Panc1 (cell line): ENCODE results near the gene MTOR. TPM values are rescaled to one million over a fixed set of nuclear protein-coding genes. Genes with fewer than 3 reads are reported as not detected.

Experiments used
- ATAC-seq: fragments of 200-7000 bp; cut with Tn5 transposase; 2 replicates; pipeline ENCODE4 v1.9.1; 2020; ENCODE audit warnings: mild to moderate bottlenecking, moderate library complexity
- BruUV-seq: library from RNA; stranded (reverse); fragments of 400-500 nt; replicated peaks from 2 replicates; lab custom pipeline; 2021; lab: Mats Ljungman, UMichigan
- CTCF ChIA-PET: fragments of 300-600 bp; sonication (Branson Sonifier 250); formaldehyde crosslinking; loops from one replicate; lab custom pipeline; 2022; ENCODE audit warnings: antibody characterized with exemption; lab: Charles Lee
- POLR2A ChIA-PET: fragments of 300-600 bp; sonication (Branson Sonifier 250); formaldehyde crosslinking; loops from one replicate; lab custom pipeline; 2022; ENCODE audit warnings: antibody characterized with exemption; lab: Charles Lee
- DNase-seq: peaks from one replicate; pipeline ENCODE4 v3.0.0-alpha.2; 2010; ENCODE audit warnings: low read depth, low spot score
- H3K27ac ChIP-seq: 2 replicates; pipeline ENCODE4 v1.5.1; 2011; ENCODE audit warnings: mild to moderate bottlenecking, low read length, inconsistent platforms
- H3K27me3 ChIP-seq: fragments of 200-500 bp; sonication (Bioruptor generic); 2 replicates; pipeline ENCODE4 v1.6.0; 2014; ENCODE audit warnings: low read length, inconsistent platforms; ENCODE audit not compliant: control insufficient read depth, insufficient read depth
- H3K36me3 ChIP-seq: fragments of 200-500 bp; sonication (Bioruptor generic); 2 replicates; pipeline ENCODE4 v1.5.1; 2014; ENCODE audit warnings: inconsistent platforms, mild to moderate bottlenecking, low read length, moderate library complexity; ENCODE audit not compliant: control insufficient read depth, insufficient read depth
- H3K4me1 ChIP-seq: 2 replicates; pipeline ENCODE4 v1.5.1; 2011; ENCODE audit warnings: inconsistent platforms, mild to moderate bottlenecking, low read length, moderate library complexity; ENCODE audit not compliant: control insufficient read depth, insufficient read depth
- H3K4me3 ChIP-seq, 2 experiments: 2 replicates each; pipeline ENCODE4 v1.5.1; 2011 to 2012; ENCODE audit warnings: low read depth in 2 of 2, low read length in 2 of 2, mild to moderate bottlenecking in 2 of 2, inconsistent platforms in 1 of 2, moderate library complexity in 1 of 2
- H3K9me3 ChIP-seq: fragments of 200-500 bp; sonication (Bioruptor generic); 2 replicates; pipeline ENCODE4 v1.5.1; 2014; ENCODE audit warnings: low read depth, mild to moderate bottlenecking, inconsistent platforms, low read length, moderate library complexity; ENCODE audit not compliant: control insufficient read depth, insufficient read depth
- POLR2AphosphoS5 ChIP-seq: IDR thresholded peaks from 2 replicates; pipeline ENCODE4 v1.6.1; 2012; ENCODE audit warnings: mild to moderate bottlenecking, low read depth, low read length, moderate library complexity
- SIN3A ChIP-seq: IDR thresholded peaks from 2 replicates; pipeline ENCODE4 v1.6.1; 2012; ENCODE audit warnings: low read depth, mild to moderate bottlenecking, low read length, moderate library complexity, borderline replicate concordance; ENCODE audit not compliant: insufficient read depth
- TCF7L2 ChIP-seq: IDR thresholded peaks from 2 replicates; pipeline ENCODE4 v1.6.1; 2011; ENCODE audit warnings: mild to moderate bottlenecking, low read depth, low read length, inconsistent platforms
- in situ Hi-C: cut with HindIII; loops from 2 replicates; pipeline ENCODE4 v1.10.0; 2016; ENCODE audit warnings: low sequenced_read_pairs, low pct_unique_long_range_greater_than_20kb
- intact Hi-C: fragments of 100-400 bp; cut with micrococcal nuclease; formaldehyde crosslinking; loops from one replicate; pipeline ENCODE4 v1.10.0; 2022; ENCODE audit not compliant: unreplicated experiment
- total RNA-seq: library from RNA; stranded (reverse); gene quantifications from one replicate; pipeline ENCODE4 v1.2.1, GENCODE V29; 2021; ENCODE audit not compliant: unreplicated experiment
- TF ChIP-seq, protein P1 (sequence below), 2 experiments: IDR thresholded peaks; 2 replicates each; pipeline ENCODE4 v1.6.1; 2011 to 2012; ENCODE audit warnings: low read depth in 2 of 2, control low read depth in 1 of 2, low read length in 1 of 2, mild to moderate bottlenecking in 1 of 2, moderate library complexity in 1 of 2; ENCODE audit not compliant: insufficient read depth in 1 of 2
- TF ChIP-seq, protein P2 (sequence below): fragments of 450-650 bp; IDR thresholded peaks from 2 replicates; pipeline ENCODE4 v1.5.1; 2017; ENCODE audit warnings: mild to moderate bottlenecking

Gene MTOR
- total RNA-seq, 1 experiment from 2014 or later = 71.2 TPM

DNA sequence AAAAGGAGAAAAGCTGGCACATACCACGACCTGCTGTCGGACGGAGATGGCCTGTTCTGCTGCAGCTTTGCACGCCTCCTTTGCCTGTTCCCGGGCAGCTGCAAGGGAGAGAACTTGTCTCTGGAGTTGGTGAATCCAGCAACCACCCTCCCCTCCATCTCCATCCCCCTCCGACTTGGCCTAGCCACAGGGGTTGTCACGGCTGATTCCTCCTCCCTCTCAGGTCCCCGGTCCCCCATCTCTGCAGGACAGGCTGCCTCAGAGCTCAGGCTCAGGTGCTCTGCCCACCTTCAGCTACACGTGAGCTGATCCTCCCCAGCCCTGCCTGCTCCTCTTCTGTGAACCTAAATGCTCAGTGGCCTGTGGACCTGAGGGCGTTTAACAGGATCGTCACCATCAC is 191.5 kb downstream of the MTOR start:
- Histone ChIP-seq H3K27me3 (no peaks in the 10 kb centered on the region), H3K9me3 (no peaks in the 10 kb centered on the region), H3K36me3 (peaks cover 27% of the 10 kb centered on the region), H3K27ac (no peak overlapping the region), H3K4me3 (no peak overlapping the region), H3K4me1 (no peaks in the 10 kb centered on the region)
- in situ Hi-C loops (no loop called here), intact Hi-C loops (no loop called here)
- CTCF ChIA-PET = no interaction called here
- ATAC-seq (no peak), DNase-seq (no peak)
- TF ChIP-seq, protein P1, sequence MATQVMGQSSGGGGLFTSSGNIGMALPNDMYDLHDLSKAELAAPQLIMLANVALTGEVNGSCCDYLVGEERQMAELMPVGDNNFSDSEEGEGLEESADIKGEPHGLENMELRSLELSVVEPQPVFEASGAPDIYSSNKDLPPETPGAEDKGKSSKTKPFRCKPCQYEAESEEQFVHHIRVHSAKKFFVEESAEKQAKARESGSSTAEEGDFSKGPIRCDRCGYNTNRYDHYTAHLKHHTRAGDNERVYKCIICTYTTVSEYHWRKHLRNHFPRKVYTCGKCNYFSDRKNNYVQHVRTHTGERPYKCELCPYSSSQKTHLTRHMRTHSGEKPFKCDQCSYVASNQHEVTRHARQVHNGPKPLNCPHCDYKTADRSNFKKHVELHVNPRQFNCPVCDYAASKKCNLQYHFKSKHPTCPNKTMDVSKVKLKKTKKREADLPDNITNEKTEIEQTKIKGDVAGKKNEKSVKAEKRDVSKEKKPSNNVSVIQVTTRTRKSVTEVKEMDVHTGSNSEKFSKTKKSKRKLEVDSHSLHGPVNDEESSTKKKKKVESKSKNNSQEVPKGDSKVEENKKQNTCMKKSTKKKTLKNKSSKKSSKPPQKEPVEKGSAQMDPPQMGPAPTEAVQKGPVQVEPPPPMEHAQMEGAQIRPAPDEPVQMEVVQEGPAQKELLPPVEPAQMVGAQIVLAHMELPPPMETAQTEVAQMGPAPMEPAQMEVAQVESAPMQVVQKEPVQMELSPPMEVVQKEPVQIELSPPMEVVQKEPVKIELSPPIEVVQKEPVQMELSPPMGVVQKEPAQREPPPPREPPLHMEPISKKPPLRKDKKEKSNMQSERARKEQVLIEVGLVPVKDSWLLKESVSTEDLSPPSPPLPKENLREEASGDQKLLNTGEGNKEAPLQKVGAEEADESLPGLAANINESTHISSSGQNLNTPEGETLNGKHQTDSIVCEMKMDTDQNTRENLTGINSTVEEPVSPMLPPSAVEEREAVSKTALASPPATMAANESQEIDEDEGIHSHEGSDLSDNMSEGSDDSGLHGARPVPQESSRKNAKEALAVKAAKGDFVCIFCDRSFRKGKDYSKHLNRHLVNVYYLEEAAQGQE (IDR thresholded peaks at IDR 0.05; ENCODE audit: insufficient read depth in 1 of 2, low read depth in 2 of 2, low read length in 1 of 2) = no peak
- TF ChIP-seq SIN3A = no peak
- TF ChIP-seq POLR2AphosphoS5 = no peak; the same call in 1 of the 2 replicates
- TF ChIP-seq, protein P2, sequence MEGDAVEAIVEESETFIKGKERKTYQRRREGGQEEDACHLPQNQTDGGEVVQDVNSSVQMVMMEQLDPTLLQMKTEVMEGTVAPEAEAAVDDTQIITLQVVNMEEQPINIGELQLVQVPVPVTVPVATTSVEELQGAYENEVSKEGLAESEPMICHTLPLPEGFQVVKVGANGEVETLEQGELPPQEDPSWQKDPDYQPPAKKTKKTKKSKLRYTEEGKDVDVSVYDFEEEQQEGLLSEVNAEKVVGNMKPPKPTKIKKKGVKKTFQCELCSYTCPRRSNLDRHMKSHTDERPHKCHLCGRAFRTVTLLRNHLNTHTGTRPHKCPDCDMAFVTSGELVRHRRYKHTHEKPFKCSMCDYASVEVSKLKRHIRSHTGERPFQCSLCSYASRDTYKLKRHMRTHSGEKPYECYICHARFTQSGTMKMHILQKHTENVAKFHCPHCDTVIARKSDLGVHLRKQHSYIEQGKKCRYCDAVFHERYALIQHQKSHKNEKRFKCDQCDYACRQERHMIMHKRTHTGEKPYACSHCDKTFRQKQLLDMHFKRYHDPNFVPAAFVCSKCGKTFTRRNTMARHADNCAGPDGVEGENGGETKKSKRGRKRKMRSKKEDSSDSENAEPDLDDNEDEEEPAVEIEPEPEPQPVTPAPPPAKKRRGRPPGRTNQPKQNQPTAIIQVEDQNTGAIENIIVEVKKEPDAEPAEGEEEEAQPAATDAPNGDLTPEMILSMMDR = no peak
- TF ChIP-seq TCF7L2 = no peak
- no TSS peak for BruUV-seq
- POLR2A ChIA-PET = no interaction called here

DNA sequence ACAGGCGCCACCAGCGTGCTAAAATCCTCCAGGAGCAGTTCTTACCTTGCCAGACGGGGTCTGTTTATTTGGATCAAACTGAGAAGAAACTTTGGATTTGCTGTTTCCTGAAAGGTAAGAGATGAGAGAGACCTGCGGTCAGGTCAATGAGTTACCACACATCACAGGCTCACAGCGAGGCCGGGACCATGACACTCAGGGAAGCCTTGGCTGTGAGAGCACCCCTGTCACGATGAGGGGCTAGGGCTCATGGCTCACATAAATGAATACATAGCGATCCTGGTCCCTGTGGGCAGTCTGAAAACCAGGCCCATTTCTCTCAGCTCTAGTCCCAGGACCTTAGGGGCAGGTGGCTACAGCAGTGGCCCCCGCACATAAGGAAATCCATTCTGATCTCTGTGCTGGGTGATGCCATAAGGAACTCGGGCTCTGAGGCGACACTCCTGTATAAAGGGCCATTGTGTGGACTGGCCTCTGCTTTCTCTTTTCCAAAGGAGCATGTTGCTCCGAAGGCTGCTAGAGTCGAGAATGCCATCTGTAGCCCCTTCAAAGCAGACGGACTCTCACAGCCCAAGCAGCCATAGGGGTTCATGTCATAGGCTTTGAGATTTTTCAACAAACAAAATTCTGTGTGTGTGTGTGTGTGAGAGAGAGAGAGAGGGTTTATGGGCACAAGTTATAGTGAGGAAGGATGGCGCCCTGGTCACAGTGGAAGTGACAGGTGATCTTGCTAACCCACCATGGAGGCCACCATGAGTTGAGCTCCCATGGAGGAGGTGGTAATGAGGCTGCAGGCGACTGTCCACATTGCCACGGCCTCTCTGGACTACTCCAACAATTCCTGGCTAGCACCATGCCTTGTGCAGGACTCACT is 193.5 kb downstream of the MTOR start:
- Histone ChIP-seq H3K4me1 (no peaks in the 10 kb centered on the region), H3K27ac (no peak overlapping the region), H3K9me3 (no peaks in the 10 kb centered on the region), H3K4me3 (no peak overlapping the region), H3K27me3 (no peaks in the 10 kb centered on the region), H3K36me3 (peaks cover 28% of the 10 kb centered on the region)
- no peak for ATAC-seq
- TF ChIP-seq TCF7L2 = no peak
- in situ Hi-C loops (no loop called here), intact Hi-C loops (no loop called here)
- POLR2A ChIA-PET = interaction anchor here (0.6 kb wide), 1 partner anchor 12 kb away, joined by 8 read pairs; no protein-coding TSS in a partner anchor
- no peak for DNase-seq
- BruUV-seq = no TSS peak
- CTCF ChIA-PET = no interaction called here
